LHCN-M2 (cell line): ENCODE results near the gene SAMSN1. TPM values are rescaled to one million over a fixed set of nuclear protein-coding genes. Genes with fewer than 3 reads are reported as not detected.

ENCODE experiments used
- DNase-seq: peaks from one replicate; pipeline ENCODE4 v3.0.0-alpha.2; 2012; ENCODE audit warnings: low read depth
- total RNA-seq: library from RNA; depleted of rRNA; stranded (reverse); fragments of >200 nt; gene quantifications from 2 replicates; pipeline ENCODE4 v1.2.3, GENCODE V29; 2014

SAMSN1 gene
- total RNA-seq, 1 experiment from 2014 or later = not detected

DNA sequence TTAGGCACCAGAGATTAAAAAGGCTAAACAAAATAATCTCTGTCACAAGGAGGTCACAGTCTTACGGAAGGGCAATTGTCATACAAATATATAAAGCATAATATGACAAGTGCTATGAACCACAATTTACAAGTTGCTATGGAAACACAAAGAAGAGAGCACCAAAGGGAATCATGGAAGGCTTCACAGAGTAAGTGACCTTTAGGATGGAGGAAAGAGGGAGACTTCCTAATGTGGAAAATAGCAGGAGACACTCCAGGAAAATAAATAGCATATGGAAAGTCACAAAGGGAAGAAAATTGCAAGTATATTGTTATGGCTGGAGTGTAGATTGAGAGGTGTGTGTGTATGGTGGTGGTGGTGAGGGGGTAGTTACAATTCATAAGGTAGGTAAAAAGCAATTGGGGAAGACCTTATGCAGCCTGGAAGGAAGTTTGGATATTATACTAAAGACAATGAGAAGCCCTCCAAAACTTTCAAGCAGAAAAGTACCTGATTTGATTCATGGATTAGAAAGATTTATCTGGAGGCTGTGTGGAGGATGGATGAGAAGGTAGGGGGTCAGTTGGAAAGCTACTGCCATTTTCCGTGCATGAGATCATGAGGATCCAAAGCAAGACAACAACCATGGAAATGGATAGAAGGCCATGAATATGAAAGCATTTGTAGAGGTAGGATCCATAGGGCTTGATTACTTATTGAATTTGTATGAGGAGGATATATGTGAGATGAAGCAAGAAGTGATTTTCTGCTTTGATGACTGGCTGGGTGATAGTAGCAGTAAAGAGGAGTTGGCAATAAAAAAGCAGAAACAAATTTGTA lies 61.7 kb downstream of the SAMSN1 start:
- no peak for DNase-seq

DNA sequence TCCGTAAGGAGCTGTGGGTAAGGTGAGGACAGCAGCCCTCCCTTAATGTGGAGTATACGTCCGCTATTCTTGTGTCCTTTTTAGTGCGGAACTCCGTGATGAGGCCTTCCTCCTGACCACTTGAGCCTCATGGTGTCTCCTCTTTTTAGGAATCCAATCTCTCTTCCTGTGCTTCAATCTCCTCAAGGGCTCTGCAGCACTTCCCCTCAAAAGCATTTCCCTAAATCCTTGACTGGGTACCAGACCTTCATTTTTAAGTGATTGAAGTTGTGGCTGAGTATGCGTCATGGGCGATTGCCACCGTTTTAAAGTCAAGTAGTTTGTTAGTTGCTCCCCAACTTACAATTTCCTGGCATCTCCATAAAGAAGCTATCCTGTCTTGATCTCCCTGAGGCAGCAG lies 62.8 kb downstream of the SAMSN1 start:
- no peak for DNase-seq

DNA sequence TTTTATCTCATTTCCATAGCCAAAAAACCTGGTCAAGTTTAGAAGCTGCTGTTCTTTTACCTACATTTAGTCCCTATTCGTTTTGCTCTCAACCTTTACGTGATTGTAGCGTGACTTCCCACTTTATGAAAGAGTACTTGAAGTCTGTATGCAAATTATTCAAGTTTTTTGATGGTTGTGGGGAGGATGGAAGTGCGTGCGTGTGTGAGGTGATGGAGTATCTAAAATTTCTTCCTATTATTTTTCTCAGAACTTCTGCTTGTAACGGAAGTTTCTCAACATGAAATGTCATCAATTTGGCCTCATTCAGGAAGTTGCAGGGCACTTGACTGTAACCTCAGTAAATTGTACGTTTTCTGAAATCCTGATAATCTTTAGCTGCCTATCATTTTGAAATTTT lies 64.0 kb downstream of the SAMSN1 start:
- no peak for DNase-seq

DNA sequence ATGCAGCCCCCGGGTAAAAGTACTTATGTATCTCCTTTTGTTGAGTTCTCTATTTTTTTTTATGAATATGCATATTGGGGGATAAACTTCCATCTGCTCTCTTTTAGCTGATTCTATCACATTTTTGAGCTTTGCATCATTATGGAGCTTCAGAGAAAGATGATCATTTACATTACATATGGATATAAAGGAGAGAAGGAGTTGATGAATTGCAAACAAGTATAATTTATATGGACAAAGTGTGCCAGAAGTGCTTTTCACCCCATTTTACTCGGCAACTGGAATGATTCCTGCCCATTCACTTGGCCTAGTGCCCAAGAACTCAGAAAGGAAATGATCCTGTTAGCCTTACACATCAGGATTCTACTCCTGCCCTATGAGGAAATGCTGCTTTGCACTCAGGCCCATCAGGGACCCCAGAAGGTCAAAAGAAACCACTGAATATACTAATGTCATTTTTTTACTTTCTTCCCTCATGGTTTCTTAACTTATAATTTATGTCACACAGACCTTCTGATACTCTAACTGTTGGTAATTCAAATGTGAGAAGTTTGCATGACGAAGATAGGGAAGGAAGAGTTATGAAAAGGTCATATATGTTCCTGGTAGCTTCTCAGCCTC lies 65.6 kb downstream of the SAMSN1 start:
- no peak for DNase-seq

DNA sequence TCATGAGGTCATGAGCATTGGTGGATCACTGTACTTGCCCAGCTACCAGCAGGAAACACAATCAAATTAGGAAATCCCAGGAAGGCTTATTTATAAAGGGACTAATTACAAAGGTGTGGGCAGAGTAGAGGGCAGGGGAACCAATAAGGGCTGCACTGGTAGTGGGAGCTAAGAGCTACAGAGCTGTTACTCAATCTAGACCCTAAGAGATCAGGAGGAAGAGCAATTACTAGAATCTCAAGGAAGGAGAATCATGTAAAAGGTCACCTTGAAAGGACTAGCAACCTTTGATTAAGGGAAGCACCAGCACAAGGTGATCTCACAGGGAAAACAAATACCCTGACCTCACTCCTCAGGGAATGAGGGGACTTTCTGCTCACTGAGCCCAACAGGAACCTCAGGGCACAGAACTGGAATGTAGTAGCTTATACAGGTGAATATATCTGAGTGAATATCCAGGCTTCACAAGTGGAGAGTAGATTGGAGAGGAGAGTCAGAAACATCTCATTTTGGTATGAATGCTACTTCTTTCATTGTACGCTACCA lies 66.8 kb downstream of the SAMSN1 start:
- DNase-seq = no peak

- no peak for DNase-seq
Measured at GRCh38 chr21:14477841-14478240, 68.3 kb downstream of the SAMSN1 start.

DNA sequence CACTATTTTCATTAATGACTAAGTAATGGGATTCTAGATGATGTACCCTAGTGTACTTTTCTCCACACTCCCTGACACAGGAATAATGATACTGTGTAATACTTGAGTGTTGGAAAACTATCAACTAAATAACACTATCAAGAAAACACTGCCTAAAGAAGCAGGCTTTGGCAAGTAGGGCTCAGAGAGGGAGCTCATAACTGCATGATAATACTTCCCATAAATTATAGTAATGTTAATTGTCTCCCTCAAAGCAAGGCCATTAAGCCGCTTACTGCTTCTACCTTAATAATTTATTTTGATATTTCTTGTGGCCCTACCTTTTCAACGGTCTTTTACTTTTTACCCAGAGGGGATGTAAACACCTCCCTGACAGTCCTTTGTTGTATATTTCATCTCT lies 69.0 kb downstream of the SAMSN1 start:
- DNase-seq = no peak

DNA sequence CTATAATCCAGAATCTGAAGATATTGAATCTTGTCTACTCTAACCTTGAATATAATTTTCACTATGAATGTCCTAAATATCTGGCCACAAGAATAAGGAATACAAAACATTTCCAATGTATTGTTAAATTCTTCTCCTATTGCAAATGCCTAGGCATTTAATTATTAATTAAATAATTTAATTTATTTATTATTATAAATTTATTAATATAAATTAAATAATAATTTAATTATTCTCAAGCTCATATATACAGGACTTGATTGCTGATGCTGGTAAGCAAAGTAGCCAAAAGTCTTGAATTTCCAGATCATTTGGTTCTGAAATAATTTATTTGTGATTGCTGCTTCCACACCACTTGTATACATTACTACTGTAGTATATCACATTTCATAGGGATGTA lies 71.1 kb downstream of the SAMSN1 start:
- no peak for DNase-seq

DNA sequence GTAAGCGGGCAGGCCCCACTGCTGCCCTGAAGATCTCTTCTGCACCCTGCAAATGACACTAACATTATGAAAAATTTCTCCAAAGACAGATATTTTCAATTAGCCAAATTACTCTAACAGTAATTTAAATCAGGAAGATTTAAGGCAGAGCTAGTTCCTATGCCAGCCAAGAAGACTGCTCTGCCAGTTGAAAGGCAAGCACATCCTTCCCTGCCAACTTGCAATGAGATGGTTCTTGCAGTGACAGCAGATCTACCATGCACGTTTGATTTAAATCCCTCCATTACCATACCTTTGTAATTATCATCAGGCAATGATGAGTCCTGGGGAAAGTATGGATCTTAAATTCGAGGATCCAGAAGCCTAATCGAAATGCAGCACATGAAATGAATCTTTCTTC lies 76.5 kb downstream of the SAMSN1 start:
- no peak for DNase-seq

- no peak for DNase-seq
Measured at GRCh38 chr21:14466715-14467114, 79.4 kb downstream of the SAMSN1 start.

- no peak for DNase-seq
Measured at GRCh38 chr21:14457762-14458161, 88.4 kb downstream of the SAMSN1 start.

- no peak for DNase-seq
Measured at GRCh38 chr21:14456911-14457310, 89.2 kb downstream of the SAMSN1 start.

- no peak for DNase-seq
Measured at GRCh38 chr21:14454016-14455009, 91.8 kb downstream of the SAMSN1 start.

GRCh38 chr21:14453339-14454015 lies 92.6 kb downstream of the SAMSN1 start:
- no peak for DNase-seq

DNA sequence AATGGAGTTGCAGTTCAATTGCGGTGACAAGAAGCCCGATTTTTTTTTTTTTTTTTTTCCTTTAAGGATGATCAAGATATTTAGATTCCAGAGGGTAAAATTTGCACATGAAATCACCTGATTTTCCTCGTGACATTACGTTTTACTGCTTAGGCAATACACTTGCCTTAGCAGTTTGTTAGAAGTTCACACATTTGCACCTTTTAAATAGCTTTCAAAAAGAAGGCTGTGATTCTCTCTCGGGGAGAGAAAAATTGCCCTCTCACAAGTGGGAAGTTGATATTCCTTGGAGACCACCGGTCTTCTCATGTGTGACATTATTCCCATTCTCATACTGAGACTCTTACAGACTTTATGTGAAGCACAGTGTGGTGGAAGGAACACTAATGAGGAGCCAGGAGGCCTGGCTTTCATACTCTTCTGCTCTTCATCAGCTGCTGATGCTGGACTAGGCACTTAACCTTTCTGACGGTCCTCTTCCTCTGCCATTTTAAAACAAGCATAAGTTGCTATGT lies 93.3 kb downstream of the SAMSN1 start:
- DNase-seq = no peak

DNA sequence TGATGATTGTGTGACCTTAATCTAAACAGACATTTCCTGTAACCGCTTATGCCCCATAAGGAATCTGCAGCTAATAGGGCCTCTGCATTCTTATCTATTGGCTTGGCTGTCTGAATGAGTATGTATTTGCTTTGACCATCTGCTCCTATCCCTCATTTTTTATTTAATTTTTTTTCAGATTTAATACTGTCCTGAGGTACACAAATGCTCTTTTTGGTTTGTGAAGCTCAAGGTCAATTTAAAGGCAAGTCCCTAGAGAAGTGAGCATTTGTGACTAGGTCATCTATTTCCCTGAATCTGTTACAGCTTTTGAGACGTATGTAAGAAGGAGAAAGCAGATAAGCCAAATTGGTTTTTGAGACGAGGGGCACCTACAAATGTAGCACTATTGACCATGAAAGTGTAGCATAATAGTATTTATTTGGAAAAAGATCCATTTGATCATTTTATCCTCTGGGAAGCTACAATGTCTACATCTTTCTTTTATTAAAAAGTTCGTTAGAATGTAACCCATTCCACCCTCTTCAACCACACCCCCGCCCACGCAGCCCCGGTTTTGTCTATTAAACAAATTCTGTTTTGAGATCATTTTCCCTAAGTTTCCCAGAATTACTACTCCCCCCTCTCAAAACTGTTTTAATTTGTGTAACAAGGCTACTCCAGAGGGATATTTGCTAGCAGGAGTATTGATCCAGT lies 93.9 kb downstream of the SAMSN1 start:
- no peak for DNase-seq

- no peak for DNase-seq
Measured at GRCh38 chr21:14451546-14451945, 94.6 kb downstream of the SAMSN1 start.

DNA sequence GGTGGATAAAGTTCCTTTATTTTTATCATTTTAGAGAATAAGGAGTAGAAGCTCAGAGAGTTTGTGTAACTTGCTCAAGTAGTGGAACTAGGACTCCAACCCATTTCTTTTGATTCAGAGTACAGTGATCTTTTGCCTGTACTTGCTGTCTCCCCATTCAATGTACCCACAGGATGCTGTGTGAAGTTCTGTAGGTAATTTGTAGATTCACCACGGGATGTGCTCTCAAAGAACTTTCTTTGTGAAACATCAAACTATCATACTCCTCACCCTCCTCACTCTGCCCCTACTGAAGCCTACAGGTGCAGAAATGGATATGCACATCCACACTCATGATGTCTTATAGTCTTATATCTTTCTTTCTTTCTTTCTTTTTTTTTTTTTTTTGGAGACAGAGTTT lies 97.3 kb downstream of the SAMSN1 start:
- no peak for DNase-seq

- no peak for DNase-seq
Measured at GRCh38 chr21:14438211-14438610, 107.9 kb downstream of the SAMSN1 start.

GRCh38 chr21:14435423-14435822 lies 110.7 kb downstream of the SAMSN1 start:
- DNase-seq = no peak
